ENCODE data around the gene THBS2.

DNA sequence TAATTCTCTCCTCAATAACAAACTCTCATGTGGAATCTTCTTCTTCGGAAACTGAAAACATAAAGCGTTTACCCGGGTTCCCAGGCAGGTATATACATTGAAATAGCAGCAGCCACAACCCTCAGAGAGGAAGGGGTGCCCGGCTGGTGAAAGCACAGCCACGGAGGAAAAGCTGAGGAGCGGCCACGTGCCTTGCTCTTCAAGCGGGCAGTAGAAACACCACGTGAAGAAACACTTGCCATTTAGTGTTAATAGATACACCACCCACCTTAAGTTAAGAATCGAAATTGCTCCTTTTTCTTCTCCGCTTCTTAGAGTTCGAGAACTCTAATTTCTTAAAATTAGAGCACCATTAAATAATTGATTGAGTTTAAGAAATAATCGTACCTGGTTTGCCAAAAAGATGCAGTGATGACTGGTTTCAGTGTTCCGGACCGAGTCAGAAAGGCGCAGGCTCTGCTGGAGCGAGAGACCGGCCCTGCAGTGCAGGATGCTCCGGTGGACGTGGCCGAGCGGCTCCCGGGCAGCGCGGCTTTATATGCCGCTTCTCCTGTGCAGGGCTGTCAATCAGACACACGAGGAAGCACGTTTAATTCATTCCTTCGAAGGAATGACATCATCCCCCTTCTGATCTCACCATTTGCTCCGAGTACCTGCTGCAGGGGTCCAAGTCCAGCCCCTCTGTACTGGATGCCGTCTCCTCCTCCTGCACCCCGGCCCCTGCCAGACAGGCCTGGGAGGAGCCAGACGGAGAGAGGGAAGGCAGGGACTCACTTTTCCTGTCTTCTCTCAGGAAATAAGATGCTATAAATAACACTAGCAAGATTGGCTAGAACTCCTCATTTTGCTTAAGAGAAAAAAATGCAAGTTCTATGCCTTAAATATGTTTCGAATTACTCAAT is at the start of gene THBS2:
- peak; percentile 11 to 48 for TF ChIP-seq POLR2A (IDR thresholded peaks at IDR 0.05)
- TF ChIP-seq, protein P1, sequence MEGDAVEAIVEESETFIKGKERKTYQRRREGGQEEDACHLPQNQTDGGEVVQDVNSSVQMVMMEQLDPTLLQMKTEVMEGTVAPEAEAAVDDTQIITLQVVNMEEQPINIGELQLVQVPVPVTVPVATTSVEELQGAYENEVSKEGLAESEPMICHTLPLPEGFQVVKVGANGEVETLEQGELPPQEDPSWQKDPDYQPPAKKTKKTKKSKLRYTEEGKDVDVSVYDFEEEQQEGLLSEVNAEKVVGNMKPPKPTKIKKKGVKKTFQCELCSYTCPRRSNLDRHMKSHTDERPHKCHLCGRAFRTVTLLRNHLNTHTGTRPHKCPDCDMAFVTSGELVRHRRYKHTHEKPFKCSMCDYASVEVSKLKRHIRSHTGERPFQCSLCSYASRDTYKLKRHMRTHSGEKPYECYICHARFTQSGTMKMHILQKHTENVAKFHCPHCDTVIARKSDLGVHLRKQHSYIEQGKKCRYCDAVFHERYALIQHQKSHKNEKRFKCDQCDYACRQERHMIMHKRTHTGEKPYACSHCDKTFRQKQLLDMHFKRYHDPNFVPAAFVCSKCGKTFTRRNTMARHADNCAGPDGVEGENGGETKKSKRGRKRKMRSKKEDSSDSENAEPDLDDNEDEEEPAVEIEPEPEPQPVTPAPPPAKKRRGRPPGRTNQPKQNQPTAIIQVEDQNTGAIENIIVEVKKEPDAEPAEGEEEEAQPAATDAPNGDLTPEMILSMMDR (IDR thresholded peaks at IDR 0.05 in 4 of 5, conservative IDR thresholded peaks at IDR 0.05 in 1 of 5) = no peak
